GM18511 (cell line): ENCODE results near the gene TMEM200C.
A peak's percentile ranks its signal among the peaks of the same experiment; 100 is the strongest.

Experiments
- ATAC-seq: cut with Tn5 transposase; IDR thresholded peaks from one replicate; pipeline ENCODE4 v1.9.1; 2021; ENCODE audit warnings: mild to moderate bottlenecking, moderate library complexity; ENCODE audit not compliant: unreplicated experiment

Gene TMEM200C

DNA sequence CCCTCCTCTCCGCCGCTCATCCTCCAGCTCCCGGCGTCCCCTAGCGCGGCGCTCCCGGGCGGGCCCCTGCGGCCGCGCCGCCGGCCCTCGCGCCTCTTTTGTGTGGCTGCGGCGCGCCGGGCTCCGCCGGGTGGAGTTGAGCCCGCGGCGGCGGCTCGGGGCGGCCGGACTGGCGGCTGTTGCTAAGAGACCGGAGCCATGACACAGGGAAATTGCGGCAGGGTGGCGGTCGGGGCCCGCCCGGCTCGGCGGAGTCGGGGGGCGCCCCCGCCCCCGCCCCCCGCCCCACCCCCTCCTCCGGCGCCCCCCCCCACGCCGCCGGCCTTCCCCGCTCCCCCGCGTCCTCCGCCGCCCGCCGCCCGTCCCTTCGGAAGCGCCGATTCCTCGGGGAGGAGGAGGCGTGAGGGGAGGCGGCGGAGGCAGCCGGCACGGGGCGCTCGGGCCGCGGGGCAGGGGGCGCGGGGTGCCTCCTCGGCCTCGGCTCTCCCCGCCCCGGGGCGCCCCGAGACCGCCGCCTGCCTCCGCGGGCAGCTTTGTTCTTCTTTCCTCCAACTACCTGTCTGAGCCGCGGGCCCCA is at the start of gene TMEM200C:
TSS of gene TMEM200C (minus strand) at position 224 of the 577 bp plus-strand sequence. CDS start 3,459 bp downstream, outside the sequence.
- ATAC-seq: peak; percentile 52

DNA sequence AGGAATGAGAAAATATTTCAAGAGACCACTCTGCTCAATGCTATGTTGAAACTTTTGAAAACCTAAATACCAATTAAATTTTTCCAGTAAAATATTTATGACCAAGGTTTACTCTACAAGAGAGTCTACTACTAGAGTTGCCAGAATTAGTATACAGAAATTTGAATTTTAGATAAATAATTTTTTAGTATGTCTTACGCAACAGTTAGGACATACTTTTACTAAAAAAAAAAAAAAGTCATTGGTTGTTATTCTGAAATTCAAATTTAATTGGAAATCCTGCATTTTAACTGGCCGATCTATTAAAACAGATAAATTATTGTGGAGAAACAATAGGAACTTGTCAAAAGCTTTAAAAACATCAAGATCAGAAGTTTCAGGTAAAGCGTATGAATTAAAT is 49.1 kb upstream of the TMEM200C start:
- ATAC-seq: no peak

DNA sequence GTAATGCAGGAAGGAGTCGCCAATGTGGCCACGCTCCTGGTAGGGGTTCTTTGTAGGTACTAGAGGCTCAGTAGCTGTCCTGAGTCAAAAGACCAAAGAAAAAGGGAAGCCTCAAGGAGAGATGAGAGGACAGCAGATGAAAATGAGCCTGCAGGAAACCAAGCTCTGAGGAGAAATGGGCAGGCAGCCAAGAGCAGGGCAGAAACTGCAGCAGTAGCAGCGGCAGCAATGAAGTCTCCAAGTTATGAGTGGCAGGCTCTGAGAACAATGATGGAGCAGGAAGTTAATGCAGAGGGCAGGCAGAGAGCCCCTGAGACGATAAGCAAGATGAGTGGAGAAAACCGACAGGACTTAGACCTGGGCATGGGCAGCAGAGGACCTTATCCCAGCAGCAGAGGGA is 48.2 kb upstream of the TMEM200C start:
- ATAC-seq: no peak

GRCh38 chr18:5942591-5942990 is 47.3 kb upstream of the TMEM200C start:
- no peak for ATAC-seq

DNA sequence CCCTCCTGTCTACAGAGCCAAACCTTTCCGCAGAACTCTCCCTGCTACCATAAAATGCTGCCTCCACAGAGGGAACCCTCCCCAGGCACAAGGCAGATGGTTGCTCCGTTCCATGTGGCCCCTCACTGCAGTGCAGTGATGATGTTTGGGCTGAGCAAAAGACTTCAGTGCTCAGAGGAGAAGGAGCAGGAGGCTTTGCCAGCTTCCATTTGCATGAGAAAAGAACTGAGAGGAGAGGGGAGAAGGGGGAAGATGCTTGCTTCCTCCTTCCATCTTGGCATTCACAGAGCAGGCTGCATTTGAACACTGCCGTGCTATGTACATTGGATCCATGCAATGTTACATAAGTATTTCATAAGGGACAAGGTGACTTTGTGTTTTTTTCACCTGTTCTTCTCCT is 46.6 kb upstream of the TMEM200C start:
- ATAC-seq: no peak

DNA sequence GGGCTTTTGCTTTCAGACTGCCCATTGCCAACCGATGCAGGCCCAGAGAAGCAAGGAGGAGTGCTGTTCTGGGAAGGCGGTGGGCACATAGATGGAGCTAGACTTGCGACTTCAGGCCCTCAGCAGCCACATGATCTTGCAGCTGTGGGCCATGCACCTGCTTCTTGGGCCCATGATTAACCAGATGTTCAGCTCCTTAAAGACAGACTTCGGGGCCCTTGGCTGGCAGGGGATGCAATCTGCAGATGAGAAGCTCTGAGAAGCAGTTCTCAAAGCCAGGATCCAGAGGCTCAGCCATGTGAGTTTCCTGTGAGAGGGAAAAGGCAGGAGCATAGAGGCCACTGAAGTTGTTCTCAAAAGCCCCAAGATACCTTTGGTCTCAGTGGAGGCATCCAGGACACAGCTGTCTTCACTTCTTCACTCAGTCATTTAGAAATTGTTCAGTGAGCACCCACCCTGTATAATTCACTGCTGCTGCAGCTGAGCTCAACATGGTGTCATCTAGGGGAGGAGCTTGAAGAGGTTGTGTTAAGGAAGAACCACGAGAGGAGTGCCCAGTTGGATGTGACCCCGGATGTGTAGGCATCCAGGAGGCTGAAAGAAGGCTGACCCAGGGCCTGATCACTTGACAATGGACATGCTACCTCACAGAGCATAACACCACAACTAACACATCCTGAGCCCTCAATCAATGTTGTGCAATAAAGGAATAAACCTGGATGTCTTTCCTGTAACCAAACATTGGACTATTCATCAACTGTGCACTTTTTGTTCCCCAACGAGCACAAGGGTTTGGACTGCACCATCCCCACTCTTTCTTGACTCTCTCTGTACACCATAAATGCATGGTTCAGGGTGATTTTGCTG is 44.7 kb upstream of the TMEM200C start:
- ATAC-seq: no peak

DNA sequence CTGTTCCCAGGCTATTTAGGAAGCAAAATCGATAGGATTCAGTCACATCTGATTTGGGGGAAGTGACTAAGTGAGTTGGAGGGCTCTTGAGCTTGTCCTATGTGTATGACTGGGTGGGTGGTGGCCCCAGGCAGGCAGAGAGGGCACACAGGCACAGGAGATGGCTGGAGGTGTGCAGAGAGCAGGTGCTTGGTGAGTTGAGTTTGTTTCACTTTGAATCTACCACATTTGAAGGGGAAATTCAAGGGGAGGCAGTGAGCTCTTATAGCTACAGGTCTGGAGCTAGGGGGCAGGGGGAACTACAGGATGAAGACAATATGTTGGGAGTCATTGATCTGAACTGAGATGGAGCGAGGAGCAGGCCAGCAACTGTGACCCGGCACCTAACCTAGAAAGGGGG is 42.5 kb upstream of the TMEM200C start:
- no peak for ATAC-seq

DNA sequence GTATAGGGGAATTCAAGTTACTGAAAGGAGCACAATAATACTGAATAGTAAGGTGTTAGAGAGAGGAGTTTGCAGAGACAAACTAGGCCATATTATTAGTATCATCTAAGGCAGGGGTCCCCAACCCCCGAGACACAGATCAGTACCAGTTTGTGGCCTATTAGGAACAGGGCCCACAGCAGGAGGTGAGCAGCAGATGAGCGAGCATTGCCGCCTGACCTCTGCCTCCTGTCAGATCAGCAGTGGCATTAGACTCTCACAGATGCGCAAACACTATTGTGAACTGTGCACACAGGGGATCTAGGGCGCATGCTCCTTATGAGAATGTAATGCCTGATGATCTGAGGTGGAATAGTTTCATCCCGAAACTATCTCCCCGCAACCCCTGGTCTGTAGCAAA is 41.8 kb upstream of the TMEM200C start:
- no peak for ATAC-seq

DNA sequence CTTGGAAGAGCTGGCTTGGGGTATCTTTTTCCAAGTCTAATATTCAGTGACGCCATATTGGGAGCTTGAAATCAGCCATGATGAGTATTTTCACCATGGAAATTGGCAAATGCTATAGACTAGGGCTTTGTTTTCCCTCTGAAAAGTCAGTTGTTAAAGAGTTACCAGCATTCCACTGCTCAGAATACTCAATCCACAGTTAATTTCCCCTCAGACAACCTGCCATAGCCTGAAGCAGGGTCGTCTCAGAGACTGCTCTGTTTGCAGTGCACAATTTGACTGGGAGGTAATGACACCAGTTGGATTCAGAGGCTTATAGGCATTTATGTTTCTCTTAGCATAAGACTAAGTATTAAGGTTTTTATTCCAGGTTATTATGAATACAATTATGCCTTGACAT is 35.5 kb upstream of the TMEM200C start:
- no peak for ATAC-seq

DNA sequence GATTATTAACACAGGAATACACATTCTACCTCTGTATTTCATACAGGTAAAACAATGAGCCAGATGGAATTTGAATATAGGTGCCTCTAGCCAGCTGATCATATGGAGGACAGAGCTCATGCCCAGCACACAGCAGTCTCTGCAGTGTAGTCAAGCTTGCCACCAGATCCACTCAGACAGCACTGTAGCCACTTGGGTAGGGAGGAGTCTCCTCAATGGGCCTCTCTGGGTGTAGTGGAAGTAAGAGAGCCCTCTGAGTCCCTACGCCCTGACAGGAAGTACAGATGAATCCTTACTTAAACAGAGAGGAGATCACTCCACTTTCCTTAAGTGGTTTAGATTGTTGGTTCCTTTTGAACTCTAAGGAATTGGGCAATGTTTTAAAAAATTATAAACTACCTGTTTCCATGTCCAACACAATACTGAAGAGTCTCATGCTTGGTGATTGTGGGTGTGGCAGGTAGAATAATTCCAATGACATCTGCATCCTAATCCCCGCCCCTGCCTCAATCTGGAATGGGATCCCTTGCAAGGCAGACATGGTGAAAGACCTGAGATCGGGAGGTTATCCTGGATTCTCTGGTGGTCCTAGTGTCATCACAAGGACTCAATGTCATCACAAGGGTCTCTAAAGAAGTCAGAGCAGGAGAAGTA is 23.0 kb upstream of the TMEM200C start:
- ATAC-seq: no peak

DNA sequence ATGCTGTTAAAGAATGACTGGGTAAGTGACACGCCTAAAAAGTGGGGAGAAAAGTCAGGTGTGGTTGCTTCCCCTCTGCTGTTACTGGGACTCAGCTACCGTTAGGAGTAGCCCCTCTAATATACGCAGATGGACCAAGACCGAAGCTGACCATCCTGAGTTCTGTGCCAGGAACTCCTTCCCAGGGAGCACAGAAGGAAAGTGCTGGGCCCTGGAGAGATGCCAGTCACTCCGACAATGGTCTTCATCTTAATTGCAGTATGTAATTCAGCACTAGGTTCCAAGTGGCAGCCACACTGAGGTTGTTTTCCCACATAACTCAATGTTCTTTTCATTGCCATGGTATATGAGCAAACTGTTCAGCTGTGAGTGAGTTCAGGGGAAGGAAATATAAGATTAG is 19.6 kb upstream of the TMEM200C start:
- ATAC-seq: no peak

DNA sequence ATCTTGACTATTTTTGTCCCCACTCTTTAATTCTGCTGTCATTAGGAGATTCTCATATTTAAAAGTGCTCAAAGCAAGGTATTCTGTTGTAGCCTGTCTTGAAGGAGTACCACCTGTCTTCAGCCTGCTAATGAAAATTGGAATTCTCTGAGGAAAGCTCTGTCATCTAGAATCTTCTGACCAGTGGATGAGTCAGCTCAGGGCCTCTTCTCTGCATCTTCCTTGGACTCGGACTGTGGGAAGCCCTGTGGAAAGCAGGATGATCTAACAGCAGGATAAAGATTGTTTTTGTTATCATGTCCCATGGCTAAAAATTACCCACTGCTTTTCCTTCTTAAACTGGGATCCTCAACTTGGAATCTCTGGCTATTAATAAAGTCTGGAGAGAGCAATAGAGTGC is 18.7 kb upstream of the TMEM200C start:
- ATAC-seq: no peak

DNA sequence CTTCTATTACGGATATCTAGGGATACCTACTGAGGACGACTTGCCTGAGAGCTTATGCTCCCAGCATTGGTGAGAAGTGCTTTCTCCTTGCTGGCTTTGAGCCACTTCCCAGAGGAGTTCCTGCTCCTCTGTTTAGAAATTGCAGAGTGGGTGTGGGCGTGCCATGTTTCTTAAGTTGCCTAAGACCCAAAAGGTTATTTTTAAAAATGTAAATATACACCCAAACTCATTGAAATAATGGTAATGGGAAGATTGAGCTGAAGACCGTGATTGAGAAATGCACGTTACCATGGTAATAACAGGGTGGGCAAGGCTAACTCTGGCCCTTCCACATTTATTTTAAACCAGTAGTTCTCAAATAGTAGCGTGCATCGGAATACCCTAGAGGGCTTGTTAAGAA is 17.2 kb upstream of the TMEM200C start:
- no peak for ATAC-seq

DNA sequence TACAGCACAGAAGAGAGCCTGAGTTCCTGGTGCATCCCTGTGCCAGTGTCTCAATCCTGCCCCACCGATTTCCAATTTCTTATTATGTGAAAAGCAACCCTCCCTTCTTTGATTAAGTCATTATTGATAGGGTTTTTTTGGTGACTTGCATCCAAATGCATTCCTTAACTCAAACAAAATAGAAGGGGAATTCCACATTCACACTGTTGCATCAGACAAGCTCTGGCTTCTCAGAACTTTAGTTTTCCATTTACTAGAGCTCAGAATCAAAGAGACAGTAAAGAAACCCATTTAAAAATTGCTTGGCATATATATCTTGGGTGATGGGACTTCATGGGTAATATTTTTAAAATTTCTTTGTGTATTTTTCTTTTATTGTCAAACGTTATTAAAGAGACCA is 13.8 kb upstream of the TMEM200C start:
- no peak for ATAC-seq

GRCh38 chr18:5903386-5903785 is 8.1 kb upstream of the TMEM200C start:
- ATAC-seq: no peak

DNA sequence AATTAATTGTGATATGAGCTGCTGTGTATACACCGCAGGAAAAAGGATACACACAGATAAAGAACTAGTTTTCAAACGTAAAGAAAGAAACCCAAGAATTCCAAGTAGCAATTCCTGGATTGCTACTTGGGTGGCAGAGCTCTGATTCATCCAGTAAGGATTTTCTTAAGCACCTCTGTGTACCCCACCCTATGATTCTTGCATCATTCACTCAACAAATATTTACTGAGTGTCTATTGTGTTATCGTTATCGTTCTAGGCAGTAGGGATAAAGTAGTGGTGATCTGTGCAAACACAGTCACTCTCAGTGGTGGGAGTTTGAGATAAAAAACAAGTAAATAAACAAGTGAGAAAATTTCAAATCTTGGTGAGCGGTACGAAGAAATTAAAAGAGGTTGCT is 4.9 kb upstream of the TMEM200C start:
- ATAC-seq: no peak

DNA sequence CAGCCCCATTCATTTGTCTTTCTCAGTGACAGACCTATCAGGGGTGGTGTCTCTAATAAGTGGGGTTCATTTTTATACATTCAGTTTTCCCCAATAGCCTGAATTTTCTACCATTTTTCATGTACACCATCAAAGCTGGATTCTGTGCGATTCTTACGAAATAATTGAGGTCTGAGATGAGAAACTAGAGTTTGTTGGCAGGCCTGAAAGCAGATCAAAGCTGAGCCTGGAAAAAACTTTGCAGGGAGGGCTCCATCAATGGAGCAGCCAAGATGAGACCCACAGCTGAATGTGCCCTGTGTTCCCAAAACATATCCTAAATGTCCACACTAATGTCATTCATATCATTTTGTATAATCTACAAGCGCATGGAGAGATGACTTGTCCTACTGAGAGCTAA is 4.5 kb upstream of the TMEM200C start:
- ATAC-seq: no peak

- peak; percentile 31 for ATAC-seq
Observed at GRCh38 chr18:5895876-5896740, 786 bp upstream of the TMEM200C start.

DNA sequence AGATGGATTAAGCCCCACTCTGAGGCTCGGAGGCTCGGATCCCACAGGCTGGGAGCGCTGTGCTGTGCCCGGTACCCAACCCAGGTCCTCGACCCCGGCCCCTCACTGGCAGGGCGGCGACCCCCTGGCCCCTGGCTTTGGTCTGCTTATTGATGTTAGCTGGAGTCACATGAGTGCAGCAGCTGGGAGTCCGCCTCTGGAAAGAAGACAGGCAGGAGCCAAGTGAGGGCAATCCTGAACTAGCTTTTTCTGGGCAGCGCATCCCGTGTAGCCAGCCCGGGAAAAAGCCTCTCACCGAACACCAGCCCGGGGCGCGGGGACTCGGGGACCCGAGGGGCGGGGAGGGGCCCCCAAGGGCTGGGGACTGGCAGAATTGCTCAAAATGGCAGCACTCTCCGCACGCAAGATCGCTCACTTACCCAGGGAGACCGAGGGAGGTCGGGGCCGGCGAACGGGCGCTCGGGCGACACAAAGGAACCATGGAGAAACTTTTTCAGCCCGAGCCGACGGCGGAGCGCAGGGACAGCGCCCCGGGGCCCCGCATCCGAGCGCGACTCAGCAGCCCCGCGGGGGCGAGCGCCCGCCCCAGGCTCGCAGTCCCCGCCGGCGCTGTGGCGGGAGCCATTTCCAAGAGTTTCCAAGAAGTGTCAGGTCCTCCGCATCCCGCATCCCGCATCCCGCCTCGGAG is 567 bp downstream of the TMEM200C start:
- no peak for ATAC-seq

DNA sequence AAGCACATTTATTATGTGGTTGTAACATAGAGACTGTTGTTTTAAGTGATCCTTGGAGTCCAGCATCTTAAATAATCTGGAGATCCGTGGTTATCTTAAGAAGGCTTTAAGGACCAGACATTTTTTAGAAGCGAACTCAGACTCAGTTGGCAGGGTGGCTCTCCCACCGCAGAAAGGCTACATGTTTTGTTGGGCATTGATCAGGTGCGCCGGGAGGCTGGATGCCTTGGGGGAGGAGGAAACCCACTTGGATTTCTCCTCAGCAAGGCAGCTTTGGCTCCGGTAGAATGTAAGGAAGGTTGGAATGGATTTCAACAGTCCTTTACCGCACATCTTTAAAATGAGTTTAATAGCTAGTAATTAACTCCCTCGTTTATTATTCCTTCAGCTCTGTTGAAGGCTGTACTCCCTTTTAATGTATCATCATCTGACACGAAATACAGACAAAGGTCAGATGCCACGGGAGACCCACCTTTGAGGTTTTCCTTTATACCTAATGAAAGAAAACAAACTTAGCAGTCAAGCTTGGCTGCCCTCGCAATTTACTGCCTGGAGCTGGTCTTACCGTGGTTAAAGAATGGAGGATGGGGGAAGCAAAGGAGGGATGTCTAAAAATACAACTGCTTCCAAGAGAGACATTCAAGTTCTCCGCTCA is 1.2 kb downstream of the TMEM200C start:
- no peak for ATAC-seq
